Stomach smooth muscle (tissue), 2 donors: ENCODE results near the gene ASL.
"Not testable (repeated sequence)": the region's sequence is repeated elsewhere in the genome, so short reads cannot be mapped to it uniquely, and the experiment has no call there.

Source experiments
- H3K27ac ChIP-seq: one replicate; pipeline ENCODE4 v1.7.0; 2013; ENCODE audit warnings: mild to moderate bottlenecking, low read length, inconsistent platforms
- H3K27me3 ChIP-seq, 2 donors: one replicate each; pipeline ENCODE4 v1.7.0; 2013; ENCODE audit warnings: low read length in 2 of 2; ENCODE audit not compliant: insufficient read depth in 2 of 2, control insufficient read depth in 1 of 2
- H3K36me3 ChIP-seq, 2 donors: one replicate each; pipeline ENCODE4 v1.7.0; 2013; ENCODE audit warnings: low read length in 2 of 2; ENCODE audit not compliant: control insufficient read depth in 2 of 2, insufficient read depth in 2 of 2
- H3K4me1 ChIP-seq: one replicate; pipeline ENCODE4 v1.7.0; 2013; ENCODE audit warnings: low read length; ENCODE audit not compliant: control insufficient read depth, insufficient read depth
- H3K4me3 ChIP-seq, 2 donors: one replicate each; pipeline ENCODE4 v1.7.0; 2013; ENCODE audit warnings: low read length in 2 of 2
- H3K9ac ChIP-seq, 2 donors: one replicate each; pipeline ENCODE4 v1.7.0; 2013; ENCODE audit warnings: low read length in 2 of 2, mild to moderate bottlenecking in 1 of 2
- H3K9me3 ChIP-seq, 2 donors: one replicate each; pipeline ENCODE4 v1.7.0; 2013; ENCODE audit warnings: low read length in 2 of 2; ENCODE audit not compliant: control insufficient read depth in 2 of 2
- donor health status: healthy.
- donor health status: Pancreatic carcinoma.

The ASL gene

GRCh38 chr7:66100408-66101050, 24.9 kb downstream of the ASL start:
- H3K4me1 ChIP-seq, result peaks cover 9% of the 10 kb centered on the region
- H3K9ac ChIP-seq, result peak overlapping the region; percentile 69
- no peaks in the 10 kb centered on the region for H3K27me3 ChIP-seq
- no peaks in the 10 kb centered on the region for H3K9me3 ChIP-seq
- no peaks in the 10 kb centered on the region for H3K36me3 ChIP-seq
- peak overlapping the region; percentile 62 to 68 for H3K4me3 ChIP-seq
- H3K27ac ChIP-seq, result peak overlapping the region; percentile 55

DNA sequence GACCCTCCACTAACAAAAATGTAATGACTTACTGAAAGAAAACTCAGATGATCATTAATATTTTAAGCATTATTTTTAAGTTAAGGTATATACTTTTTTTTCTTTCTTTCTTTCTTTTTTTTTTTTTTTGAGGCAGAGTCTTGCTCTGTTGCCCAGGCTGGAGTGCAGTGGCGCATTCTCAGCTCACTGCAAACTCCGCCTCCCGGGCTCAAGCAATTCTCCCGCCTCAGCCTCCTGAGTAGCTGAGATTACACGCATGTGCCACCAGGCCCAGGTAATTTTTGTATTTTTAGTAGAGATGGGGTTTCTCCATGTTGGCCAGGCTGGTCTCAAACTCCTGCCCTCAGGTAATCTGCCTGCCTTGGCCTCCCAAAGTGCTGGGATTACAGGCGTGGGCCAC, 26.5 kb downstream of the ASL start:
- H3K36me3 ChIP-seq, H3K4me1 ChIP-seq, H3K9me3 ChIP-seq, H3K27me3 ChIP-seq, H3K27ac ChIP-seq, H3K4me3 ChIP-seq, H3K9ac ChIP-seq: not testable (repeated sequence)

DNA sequence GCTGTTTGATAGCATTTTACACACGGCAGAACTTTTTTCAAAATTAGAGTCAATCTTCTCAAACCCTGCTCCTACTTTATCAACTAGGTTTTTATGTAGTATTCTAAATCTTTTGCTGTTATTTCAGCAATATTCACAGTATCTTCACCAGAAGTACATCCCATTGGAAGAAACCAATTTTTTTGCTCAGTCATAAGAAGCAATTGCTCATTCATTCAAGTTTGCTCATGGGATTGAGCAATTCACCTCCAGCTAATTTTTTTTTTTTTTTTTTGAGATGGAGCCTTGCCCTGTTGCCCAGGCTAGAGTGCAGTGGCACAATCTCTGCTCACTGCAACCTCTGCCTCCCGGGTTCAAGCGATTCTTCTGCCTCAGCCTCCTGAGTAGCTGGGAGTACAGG, 28.4 kb downstream of the ASL start:
- H3K27ac ChIP-seq, H3K9ac ChIP-seq, H3K9me3 ChIP-seq, H3K36me3 ChIP-seq, H3K27me3 ChIP-seq, H3K4me1 ChIP-seq, H3K4me3 ChIP-seq: not testable (repeated sequence)

- Histone ChIP-seq H3K36me3 (no peaks in the 10 kb centered on the region), H3K9me3 (no peaks in the 10 kb centered on the region), H3K9ac (no peak overlapping the region), H3K27me3 (no peaks in the 10 kb centered on the region), H3K4me3 (no peak overlapping the region), H3K4me1 (peaks cover under 1% of the 10 kb centered on the region), H3K27ac (no peak overlapping the region)
Observed at GRCh38 chr7:66105263-66105748, 29.7 kb downstream of the ASL start.

- H3K4me1 ChIP-seq, H3K27ac ChIP-seq, H3K9me3 ChIP-seq, H3K36me3 ChIP-seq, H3K27me3 ChIP-seq, H3K9ac ChIP-seq, H3K4me3 ChIP-seq: not testable (repeated sequence)
Observed at GRCh38 chr7:66108410-66108809, 32.8 kb downstream of the ASL start.

DNA sequence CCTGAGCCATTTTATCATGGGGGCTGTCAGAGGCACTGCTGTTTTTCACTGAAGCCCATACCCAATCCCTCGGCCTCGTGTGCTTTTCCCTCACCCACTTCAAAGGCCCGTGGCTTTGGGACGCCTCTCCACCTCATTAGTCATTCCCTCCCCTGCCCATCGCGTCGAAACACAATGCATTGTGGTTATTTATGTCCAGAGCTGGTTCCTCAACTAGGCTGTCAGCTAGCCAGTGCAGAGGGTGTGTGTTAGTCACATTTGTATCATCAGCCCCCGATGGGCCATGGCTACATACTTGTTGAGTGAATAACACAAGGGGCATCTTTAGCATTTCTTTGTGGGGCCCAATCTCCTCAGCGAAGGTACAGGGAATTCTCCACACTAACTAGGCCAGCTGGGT, 35.2 kb downstream of the ASL start:
- no peaks in the 10 kb centered on the region for H3K9me3 ChIP-seq
- H3K4me3 ChIP-seq, result no peak overlapping the region
- H3K4me1 ChIP-seq, result peaks cover 7% of the 10 kb centered on the region
- H3K36me3 ChIP-seq, result no peaks in the 10 kb centered on the region
- H3K27me3 ChIP-seq, result no peaks in the 10 kb centered on the region
- no peak overlapping the region for H3K9ac ChIP-seq
- no peak overlapping the region for H3K27ac ChIP-seq

- Histone ChIP-seq H3K4me1 (peaks cover 16% of the 10 kb centered on the region), H3K9ac (peak within 1 kb of the TSS; percentile 93 to 95), H3K4me3 (peak within 1 kb of the TSS; percentile 91 to 93), H3K27ac (peak within 1 kb of the TSS; percentile 92), H3K27me3 (no peaks in the 10 kb centered on the region), H3K9me3 (no peaks in the 10 kb centered on the region), H3K36me3 (peaks cover 2 to 4% of the 10 kb centered on the region in 2 donors)
Observed at GRCh38 chr7:66114743-66115649, 39.4 kb downstream of the ASL start, which contains the start of gene CRCP. TSS of gene CRCP (plus strand) at chr7:66114847. CDS start at chr7:66114963, 116 bp downstream.

GRCh38 chr7:66116680-66117420, 41.2 kb downstream of the ASL start:
- peaks cover 16% of the 10 kb centered on the region for H3K4me1 ChIP-seq
- not testable (repeated sequence) for H3K9me3 ChIP-seq, H3K27me3 ChIP-seq, H3K4me3 ChIP-seq, H3K36me3 ChIP-seq, H3K27ac ChIP-seq, H3K9ac ChIP-seq

GRCh38 chr7:66118603-66119002, 43.0 kb downstream of the ASL start:
- peaks cover 16% of the 10 kb centered on the region for H3K4me1 ChIP-seq
- no peak overlapping the region for H3K9ac ChIP-seq
- peaks cover 2 to 4% of the 10 kb centered on the region in 2 donors for H3K36me3 ChIP-seq
- no peak overlapping the region for H3K27ac ChIP-seq
- H3K4me3 ChIP-seq, result no peak overlapping the region
- H3K27me3 ChIP-seq, result no peaks in the 10 kb centered on the region
- H3K9me3 ChIP-seq, result no peaks in the 10 kb centered on the region

DNA sequence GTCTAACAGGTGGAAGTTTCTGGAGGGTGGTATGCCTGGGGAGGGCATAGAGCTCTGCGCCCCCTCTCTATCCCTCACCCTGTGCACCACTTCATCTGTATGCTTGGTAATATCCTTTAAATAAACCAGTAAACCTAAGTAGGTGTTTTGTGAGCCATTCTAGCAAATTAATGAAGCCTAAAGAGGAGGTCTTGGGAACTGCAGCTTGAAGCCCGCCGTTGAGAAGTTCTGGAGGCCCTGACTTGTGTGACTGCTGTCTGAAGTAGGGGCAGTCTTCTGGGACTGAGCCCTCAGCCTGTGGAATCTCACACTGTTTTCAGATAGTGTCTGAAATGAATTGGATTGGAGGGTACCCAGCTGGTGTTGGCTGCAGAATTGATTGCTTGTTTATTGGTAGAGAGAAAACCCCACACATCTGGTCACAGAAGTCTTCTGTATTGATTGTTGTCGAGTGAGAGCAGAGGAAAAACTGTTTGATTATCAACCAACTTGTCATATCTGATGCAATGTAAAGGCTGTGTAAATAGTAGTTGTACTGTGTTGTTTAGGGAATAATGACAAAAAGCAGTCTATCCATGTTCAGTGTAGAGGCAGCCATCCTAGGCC, 43.7 kb downstream of the ASL start:
- no peak overlapping the region for H3K9ac ChIP-seq
- H3K27me3 ChIP-seq, result no peaks in the 10 kb centered on the region
- H3K4me1 ChIP-seq, result peaks cover 16% of the 10 kb centered on the region
- H3K36me3 ChIP-seq, result peaks cover 2 to 4% of the 10 kb centered on the region in 2 donors
- no peak overlapping the region for H3K4me3 ChIP-seq
- H3K9me3 ChIP-seq, result no peaks in the 10 kb centered on the region
- no peak overlapping the region for H3K27ac ChIP-seq
